NCI-H748 (cell line): Measurements from ENCODE around the gene SLC37A4.
"Not testable (repeated sequence)": the region's sequence is repeated elsewhere in the genome, so short reads cannot be mapped to it uniquely, and the experiment has no call there.

Experiments used
- DNase-seq: peaks from one replicate; lab custom pipeline; 2025; ENCODE audit not compliant: unreplicated experiment; lab: John Stamatoyannopoulos, UW

Gene SLC37A4

DNA sequence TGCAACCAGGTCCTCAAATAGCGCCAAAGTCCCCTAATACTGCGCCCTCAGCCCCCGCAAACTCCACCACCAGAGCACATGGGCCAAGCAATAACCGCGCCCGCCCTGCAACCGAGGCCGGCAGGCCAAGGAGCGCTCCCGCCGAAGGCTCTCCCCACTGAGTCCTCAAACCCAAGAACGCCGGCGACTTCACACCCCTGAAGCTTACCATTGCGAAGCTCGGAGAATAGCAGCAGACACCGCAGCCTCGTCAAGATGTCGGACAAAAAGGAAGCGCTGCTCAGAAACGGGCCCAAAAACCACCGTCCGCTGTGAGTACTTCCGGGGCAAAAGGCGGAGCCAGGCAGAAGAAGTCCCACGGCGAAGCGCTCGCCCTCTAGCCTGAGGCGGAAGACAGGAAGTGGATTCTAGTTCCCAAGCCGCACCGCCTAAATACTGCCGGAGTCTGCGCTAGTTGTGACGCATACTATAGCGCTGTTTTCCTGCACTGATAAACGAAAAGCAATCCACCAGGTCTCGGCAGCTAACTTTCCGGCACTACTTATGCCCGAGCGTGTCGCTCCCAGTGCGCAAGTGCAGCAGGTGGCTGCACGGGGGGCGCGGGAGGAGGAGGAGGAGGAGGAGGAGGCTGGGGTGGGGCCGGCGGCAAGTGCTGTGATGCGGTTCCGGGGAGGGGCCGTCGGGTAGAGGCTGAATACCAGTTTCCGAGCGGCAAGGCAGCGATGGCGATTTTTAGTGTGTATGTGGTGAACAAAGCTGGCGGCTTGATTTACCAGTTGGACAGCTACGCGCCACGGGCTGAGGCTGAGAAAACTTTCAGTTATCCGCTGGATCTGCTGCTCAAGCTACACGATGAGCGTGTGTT, 12.4 kb downstream of the SLC37A4 start, which contains the start of the genes RPS25 and TRAPPC4:
TSS of gene RPS25 (minus strand) at position 270 of the 865 bp plus-strand sequence. CDS start at position 211, 59 bp downstream.
TSS of gene TRAPPC4 (plus strand) at position 693 of the 865 bp plus-strand sequence. CDS start at position 723, 30 bp downstream.
- peak; percentile 93 for DNase-seq

DNA sequence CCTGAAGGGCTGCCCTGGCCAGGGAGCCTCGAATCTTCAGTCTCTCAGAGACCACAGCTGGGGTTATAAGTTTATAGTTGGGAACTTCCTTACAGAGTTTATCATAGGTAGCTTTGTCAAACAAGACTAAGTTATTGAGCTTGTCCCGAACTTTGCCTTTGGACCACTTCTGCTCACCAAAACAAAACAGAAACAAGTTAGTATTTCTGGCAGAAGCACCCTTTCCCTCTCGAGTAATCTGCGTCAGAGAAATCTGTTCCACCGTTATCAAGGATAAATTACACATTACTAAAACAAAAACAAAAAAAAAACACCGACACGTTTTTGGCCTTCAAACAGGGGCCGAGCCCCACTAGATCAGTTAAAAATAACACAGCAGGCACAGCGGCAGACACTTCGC, 13.3 kb downstream of the SLC37A4 start:
- DNase-seq: not testable (repeated sequence)

DNA sequence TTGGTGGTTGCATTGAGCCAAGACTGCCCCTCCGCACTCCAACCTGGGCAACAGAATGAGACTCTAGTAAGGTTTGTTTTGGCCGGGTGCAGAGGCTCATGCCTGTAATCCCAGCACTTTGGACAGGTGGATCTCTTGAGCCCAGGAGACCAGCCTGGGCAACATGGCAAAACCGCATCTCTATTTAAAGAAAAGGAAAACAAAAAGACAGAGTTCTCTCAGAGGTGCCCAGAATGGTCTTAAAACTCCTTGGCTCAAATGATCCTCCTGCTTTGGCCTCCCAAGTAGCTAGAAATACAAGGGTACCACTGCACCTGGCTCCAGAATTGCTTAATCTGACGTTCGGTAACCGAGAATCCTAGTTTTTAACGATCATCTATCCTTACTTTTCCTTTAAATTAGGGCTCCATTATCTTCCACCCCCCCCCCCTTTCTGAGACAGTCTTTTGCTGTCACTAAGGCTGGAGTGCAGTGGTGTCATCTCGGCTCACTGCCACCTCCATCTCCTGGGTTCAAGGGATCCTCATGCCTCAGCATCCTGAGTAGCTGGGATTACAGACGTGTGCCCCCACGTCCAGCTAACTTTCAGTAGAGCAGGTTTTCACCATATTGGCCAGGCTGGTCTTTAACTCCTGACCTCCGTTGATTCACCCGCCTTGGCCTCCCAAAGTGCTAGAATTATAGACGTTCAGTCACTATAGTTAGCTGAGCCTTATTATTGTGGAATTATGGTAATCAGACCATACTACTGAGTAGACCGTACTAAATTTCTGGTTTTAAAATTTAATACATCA, 14.3 kb downstream of the SLC37A4 start:
- no peak for DNase-seq

DNA sequence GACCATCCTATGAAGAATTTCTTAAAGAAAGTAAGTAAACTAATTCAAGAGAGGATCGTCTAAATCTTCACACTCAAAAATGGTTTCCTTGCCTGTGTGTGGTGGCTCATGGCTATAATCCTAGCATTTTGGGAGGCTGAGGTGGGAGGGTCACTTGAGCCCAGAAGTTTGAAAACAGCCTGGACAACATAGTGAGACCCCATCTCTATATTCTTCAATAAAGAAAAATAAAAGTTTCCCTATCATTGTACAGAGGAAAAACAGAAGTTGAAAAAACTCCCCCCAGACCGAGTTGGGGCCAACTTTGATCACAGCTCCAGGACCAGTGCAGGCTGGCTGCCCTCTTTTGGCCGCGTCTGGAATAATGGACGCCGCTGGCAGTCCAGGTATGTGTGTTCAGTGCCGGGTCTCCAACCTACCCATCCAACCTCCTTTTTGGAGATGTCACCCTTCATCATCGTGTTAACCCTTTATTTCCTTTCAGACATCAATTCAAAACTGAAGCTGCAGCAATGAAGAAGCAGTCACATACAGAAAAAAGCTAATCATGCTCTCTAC, 15.5 kb downstream of the SLC37A4 start:
- DNase-seq: no peak

DNA sequence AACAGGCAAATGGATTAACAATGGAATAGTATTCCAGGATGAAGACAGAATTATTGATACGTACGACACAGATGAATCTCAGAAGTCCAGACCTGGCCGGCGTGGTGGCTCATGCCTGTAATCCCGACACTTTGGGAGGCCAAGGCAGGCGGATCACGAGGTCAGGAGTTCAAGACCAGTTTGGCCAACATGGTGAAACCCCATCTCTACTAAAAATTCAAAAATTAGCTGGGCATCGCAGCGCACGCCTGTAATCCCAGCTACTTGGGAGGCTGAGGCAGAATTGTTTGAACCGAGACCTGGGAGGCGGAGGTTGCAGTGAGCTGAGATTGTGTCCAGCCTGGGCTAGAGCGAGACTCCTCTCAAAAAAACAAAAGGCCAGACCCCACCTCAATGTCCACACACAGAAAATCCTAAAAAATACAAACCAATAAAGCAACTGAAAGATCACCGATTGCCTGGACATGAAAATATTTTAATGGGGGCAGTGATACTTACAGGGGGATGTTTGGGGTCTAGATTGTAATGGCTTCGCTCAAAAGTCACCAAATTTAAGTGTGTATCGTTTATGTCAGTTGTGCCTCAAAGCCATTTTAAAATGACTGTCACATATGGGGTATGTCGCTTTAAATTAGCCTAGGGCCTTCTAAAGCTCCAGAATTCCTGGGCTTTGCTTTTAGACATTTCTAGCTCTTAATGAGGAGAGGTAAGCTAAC, 16.3 kb downstream of the SLC37A4 start:
- no peak for DNase-seq

DNA sequence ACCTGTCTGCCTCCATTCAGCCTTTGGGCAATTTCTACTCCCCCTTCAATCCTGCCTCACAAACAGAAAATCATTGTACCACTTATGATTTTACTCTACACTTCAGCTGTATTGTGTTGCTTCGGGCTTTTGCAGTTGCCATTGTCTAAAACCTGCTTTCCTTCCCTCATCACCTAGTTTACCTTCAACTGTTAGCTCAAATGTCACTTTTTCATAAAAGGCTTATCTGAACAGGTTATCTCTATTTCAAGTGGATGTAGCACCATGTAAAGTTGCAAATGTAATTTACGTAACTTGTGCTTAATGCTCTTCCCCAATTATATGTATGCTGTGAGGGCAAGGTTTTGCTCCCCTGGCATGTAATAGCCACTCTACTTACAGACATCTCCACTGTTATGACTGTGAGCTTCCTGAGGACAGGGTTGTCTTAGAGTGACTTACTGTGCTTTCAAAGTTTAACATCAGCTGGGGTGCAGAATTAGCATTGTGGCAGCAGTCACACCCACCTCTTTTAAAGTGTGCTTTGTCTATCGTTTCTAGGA, 18.0 kb downstream of the SLC37A4 start:
- no peak for DNase-seq

DNA sequence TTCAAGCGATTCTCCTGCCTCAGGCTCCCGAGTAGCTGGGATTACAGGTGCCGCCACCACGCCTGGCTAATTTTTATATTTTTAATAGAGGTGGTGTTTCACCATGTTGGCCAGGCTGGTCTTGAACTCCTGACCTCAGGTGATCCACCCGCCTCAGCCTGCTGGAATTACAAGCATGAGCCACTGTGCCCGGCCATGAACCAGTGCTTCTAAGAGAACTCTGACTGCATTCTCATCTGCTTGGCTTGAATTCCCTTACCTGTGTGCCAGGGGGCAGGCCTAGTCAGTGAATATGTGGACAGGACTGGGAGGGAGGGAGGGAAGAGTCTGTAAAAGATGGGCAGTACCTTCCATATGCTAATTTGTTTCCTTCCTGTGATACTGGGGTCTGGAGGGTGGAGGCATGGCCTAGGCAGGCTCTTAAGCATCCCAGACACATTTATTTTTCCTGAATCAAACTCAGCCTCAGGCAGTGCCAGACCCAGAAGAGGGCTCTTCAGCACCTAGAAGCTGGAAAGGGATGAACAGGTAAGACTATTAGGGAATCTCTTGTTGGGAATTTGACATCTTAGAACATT, 19.1 kb downstream of the SLC37A4 start:
- no peak for DNase-seq

DNA sequence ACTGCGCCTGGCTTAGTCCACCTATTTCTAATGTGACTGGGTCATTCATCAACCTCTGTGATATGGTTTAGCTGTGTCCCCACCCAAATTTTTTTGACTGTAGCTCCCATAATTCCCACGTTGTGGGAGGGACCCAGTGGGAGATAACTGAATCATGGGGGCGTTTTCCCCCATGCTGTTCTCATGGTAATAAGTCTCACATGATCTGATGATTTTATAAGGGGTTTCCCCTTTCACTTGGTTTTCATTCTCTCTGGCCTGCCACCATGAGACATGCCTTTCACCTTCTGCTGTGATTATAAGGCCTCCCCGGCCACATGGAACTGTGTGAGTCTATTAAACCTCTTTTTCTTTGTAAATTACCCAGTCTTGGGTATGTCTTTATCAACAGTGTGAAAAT, 24.0 kb downstream of the SLC37A4 start:
- DNase-seq: no peak

DNA sequence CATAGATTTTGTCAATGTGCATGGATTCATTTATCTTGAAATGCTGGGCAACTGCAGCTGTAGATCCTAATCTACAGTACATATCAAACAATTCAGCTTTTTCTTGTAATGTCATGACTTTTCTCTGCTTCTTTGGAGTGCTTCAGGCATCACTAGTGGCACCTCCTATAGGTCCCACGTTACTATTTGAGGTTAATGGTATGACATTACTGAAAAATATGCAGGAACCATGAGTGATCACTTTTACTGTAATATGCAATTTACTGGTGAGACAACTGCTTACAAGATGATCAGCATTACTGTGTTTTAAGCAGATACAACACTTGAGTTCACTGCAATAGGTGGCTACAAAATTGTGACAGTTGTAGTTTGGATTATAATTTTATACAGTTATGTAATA, 29.8 kb downstream of the SLC37A4 start:
- DNase-seq: no peak

DNA sequence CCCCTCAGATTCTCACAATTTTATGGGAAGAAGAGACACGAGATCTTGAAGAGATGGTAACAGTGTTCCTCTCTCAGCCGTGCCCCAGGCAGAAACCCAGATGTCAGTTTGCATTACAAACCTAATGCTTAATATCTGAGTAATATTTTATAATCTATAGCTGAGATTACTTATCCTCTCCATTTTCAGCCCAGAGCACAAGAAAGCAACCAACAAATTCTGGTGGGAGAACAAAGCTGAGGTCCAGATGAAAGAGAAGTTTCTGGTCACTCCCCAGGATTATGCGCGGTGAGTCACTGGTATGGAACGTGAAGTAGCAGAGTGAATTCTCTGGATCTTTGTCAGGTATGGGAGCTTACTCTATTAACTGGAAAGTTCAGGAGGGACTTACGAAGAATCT, 31.9 kb downstream of the SLC37A4 start:
- no peak for DNase-seq

DNA sequence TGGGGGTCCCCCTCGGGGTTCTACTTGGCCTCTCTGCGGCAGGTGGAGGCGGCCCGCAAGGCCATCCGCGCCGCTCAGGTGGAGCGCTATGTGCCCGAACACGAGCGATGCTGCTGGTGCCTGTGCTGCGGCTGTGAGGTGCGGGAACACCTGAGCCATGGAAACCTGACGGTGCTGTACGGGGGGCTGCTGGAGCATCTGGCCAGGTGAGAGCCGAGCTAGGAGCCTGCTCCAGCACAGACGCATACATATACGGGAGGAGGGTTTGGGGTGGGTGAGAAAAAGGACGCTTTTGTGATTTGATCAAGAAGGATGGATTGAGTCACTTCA, 32.3 kb downstream of the SLC37A4 start:
- peak; percentile 39 for DNase-seq

DNA sequence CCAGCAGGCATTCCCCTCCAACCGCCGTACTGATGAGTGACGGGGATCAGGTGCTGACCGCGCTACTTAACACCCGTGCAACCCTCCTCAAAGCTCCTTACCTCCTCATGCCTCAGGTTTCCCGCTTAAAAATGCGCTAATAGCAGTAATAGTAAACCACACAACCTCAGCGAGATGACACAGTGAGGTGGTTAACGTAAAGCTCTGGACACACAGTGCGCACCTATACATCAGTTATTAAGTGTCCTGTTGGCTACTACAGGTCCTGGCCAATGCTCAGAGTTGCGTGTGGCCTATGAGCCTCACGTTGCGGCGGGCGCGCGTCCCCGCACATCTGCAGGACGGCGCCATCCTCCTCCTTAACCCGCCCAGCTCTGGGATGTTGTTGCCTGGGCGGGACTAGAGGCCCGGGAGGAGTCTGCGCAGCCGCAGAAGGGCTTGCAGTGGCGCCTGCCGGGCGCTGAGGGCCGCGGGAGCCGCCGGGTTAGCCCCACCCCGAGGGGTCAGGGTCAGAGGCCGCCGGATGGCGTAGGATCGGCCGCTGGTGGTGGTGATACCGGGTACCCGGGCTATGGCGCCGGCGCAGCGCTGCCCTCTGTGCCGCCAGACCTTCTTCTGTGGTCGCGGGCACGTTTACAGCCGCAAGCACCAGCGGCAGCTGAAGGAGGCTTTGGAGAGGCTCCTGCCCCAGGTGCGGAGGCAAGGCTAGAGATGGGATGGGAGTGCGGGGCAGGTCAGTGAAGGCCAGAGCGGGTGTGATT, 32.9 kb downstream of the SLC37A4 start, which contains the start of gene CENATAC:
TSS of gene CENATAC (plus strand) at position 512 of the 761 bp plus-strand sequence. CDS start at position 572, 60 bp downstream.
- peak; percentile 90 for DNase-seq

DNA sequence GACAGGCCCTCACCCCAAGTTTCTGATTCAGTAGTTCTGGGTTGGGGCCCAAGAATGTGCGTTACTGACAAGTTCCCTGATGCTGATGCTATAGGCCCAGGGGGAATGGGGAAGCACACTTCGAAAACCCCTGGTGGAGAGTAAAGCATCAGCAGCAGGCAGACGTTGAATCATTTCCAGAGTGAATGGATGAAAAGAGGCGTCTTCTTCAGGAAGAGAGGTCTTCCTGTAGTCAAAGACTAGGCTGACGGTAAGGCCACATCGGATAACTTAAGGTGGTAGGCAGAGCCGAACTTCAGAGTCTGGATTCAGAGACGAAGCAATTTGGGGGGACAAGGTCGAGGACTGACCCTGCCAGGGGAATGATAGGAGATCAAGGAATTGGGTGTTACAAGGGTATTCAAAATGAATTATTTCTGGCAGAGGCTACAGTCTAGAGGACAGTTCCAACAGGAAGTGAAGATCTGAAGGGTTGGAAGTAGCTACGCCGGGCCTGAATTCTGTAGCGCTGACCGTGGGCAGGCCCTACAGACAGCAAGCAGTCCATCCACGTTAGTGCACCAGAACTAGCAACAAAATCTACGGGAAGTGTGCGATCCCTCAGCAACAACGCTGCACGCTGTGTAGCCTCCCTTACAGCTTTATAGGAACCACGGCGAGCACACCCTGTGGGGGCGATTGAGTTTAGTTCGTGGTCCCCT, 33.6 kb downstream of the SLC37A4 start:
- DNase-seq: peak; percentile 47

DNA sequence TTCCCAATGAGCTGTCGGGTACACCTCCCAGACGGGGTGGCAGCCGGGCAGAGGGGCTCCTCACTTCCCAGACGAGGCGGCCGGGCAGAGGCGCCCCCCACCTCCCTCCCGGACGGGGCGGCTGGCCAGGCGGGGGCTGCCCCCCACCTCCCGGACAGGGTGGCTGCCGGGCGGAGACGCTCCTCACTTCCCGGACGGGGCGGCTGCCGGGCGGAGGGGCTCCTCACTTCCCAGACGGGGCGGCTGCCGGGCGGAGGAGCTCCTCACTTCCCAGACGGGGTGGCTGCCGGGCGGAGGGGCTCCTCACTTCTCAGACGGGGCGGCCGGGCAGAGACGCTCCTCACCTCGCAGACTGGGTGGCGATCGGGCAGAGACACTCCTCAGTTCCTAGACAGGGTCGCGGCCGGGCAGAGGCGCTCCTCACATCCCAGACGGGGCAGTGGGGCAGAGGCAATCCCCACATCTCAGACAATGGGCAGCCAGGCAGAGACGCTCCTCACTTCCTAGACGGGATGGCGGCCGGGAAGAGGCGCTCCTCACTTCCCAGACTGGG, 39.1 kb downstream of the SLC37A4 start:
- not testable (repeated sequence) for DNase-seq

DNA sequence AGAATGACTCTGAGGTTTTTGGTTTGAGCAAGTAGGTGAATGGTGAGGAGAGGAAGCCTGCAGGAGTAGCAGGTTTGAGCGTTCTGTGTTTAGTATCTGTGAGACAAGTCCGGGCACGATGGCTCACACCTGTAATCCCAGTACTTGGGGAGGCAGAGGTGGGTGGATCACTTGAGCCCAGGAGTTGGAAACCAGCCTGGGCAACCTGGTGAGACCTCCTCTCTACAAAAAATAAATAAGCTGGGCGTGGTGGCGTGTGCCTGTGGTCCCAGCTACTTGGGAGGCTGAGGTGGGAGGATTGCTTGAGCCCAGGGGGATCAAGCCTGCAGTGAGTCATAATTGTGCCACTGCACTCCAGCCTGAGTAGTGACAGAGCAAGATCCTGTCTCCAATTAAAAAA, 42.4 kb downstream of the SLC37A4 start:
- peak; percentile 11 for DNase-seq

DNA sequence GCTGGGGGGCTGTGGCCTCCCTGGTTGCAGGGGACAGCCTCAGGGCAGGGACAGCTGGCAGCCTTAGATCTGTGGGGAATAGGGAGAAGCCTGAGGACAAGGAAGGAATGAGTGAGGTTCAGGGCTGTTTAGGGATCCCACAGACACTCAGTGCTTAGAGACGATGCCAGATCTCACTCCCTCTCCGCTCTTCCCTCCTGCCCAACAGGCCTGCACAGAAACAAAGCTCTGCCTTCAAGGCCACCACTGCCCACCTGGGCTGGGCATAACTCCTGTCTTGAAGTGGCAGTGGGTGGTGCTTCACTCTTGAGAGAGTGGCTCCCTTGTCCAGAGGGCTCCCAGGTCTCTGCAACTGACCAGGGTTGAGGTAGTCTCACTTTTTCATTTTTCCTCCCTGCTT, 45.9 kb downstream of the SLC37A4 start:
- DNase-seq: no peak

DNA sequence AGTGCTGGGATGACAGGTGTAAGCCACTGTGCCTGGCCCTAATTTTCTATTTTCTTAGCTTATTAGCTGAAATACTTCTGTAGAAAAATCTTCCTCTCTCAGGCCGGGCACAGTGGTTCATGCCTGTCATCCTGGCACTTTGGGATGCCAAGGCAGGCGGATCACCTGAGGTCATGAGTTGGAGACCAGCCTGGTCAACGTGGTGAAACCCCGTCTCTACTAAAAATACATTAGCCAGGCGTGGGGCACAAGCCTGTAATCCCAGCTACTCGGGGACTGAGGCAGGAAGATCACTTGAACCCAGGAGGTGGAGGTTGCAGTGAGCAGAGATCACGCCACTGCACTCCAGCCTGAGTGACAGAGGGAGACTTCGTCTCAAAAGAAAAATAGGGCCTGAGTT, 46.3 kb downstream of the SLC37A4 start:
- DNase-seq: not testable (repeated sequence)

DNA sequence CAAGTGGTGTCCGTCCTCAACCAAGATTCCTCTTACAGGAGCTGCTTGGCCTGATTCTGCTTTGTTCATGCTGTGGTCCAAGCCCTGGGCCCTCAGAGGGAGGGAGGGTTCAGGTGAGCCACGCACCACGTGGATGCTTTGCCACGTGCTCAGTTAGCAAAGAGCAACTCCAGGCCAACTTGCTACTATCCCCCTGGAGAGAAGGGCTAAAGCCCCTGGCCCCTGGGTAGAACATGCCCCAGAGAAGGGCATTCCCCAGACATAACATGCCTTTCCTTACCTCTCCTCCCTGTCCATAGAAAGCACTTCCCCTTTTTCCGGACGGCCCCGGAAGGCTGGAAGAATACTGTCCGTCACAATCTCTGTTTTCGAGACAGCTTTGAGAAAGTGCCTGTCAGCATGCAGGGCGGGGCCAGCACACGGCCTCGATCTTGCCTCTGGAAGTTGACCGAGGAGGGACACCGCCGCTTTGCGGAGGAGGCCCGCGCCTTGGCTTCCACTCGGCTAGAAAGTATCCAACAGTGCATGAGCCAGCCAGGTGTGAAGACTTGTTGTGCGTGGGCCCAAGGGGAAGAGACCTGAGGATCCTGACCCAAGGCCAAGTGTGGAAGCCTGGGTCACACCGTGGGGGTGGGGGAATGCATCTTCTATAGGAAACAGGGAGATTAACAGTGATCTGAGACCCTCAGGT, 50.3 kb downstream of the SLC37A4 start:
- DNase-seq: no peak
